H1 (cell line): ENCODE data around the gene ABHD4. TPM values are rescaled to one million over a fixed set of nuclear protein-coding genes. Genes with fewer than 3 reads are reported as not detected.
A peak's percentile ranks its signal among the peaks of the same experiment; 100 is the strongest.

ENCODE experiments used
- CTCF ChIA-PET: fragments of 300-600 bp; sonication (Branson Sonifier 250); formaldehyde crosslinking; loops from one replicate; lab custom pipeline; 2021; ENCODE audit not compliant: partially characterized antibody; lab: Charles Lee
- POLR2A ChIA-PET: fragments of 300-600 bp; sonication (Branson Sonifier 250); formaldehyde crosslinking; loops from one replicate; lab custom pipeline; 2021; ENCODE audit warnings: inconsistent platforms; ENCODE audit not compliant: partially characterized antibody; lab: Charles Lee
- DNase-seq, 2 experiments: peaks; one replicate each; pipeline versions ENCODE4 v3.0.0 to v3.0.0-alpha.2; 2010 to 2022; ENCODE audit warnings: low spot score in 2 of 2, low read depth in 1 of 2, mixed read lengths in 1 of 2
- FAIRE-seq: peaks from 2 replicates; lab custom pipeline; 2011; peaks lifted over from hg19 to GRCh38; lab: Jason Lieb, UNC
- H2AFZ ChIP-seq: 2 replicates; pipeline ENCODE4 v1.8.1; 2012; ENCODE audit warnings: low read length, inconsistent platforms
- H2AK5ac ChIP-seq: 2 replicates; pipeline ENCODE4 v1.6.1; 2013; ENCODE audit warnings: low read depth, low read length
- H2BK120ac ChIP-seq: replicated peaks from 2 replicates; pipeline ENCODE3; 2013; ENCODE audit warnings: low read depth, low read length, inconsistent platforms
- H2BK12ac ChIP-seq: 2 replicates; pipeline ENCODE4 v1.6.1; 2013; ENCODE audit warnings: low read depth, low read length
- H2BK15ac ChIP-seq: 2 replicates; pipeline ENCODE4 v1.6.1; 2013; ENCODE audit warnings: low read length
- H2BK20ac ChIP-seq: 2 replicates; pipeline ENCODE4 v1.6.1; 2013; ENCODE audit warnings: low read length
- H2BK5ac ChIP-seq: 2 replicates; pipeline ENCODE4 v1.6.1; 2013; ENCODE audit warnings: low read depth, low read length
- H3K14ac ChIP-seq: 2 replicates; pipeline ENCODE4 v1.6.1; 2013; ENCODE audit warnings: inconsistent platforms; ENCODE audit not compliant: insufficient read length
- H3K18ac ChIP-seq: 2 replicates; pipeline ENCODE4 v1.6.1; 2013; ENCODE audit warnings: low read length; ENCODE audit errors: extremely low read depth
- H3K23ac ChIP-seq: 2 replicates; pipeline ENCODE4 v1.6.1; 2013; ENCODE audit warnings: inconsistent platforms; ENCODE audit not compliant: insufficient read length
- H3K23me2 ChIP-seq: 2 replicates; pipeline ENCODE4 v1.6.1; 2013; ENCODE audit warnings: low read depth, low read length
- H3K27ac ChIP-seq: 2 replicates; pipeline ENCODE4 v1.6.1; 2011; ENCODE audit warnings: low read depth, low read length, inconsistent platforms
- H3K27me3 ChIP-seq, 4 experiments: replicated peaks in 1 of 4; 1 replicate in 1 of 4; 2 replicates in 3 of 4; pipeline versions ENCODE4 v1.6.1 to v1.8.1; 2011 to 2013; ENCODE audit warnings: low read length in 3 of 4, mild to moderate bottlenecking in 3 of 4, inconsistent platforms in 2 of 4, mixed read lengths in 2 of 4, moderate library complexity in 1 of 4; ENCODE audit not compliant: control insufficient read depth in 3 of 4, insufficient read depth in 3 of 4; ENCODE audit errors: extremely low read depth in 1 of 4
- H3K36me3 ChIP-seq, 4 experiments: 2 replicates each; pipeline versions ENCODE4 v1.6.1 to v1.8.1; 2011 to 2013; ENCODE audit warnings: mild to moderate bottlenecking in 4 of 4, low read length in 3 of 4, moderate library complexity in 2 of 4, control low read depth in 1 of 4, inconsistent platforms in 1 of 4; ENCODE audit not compliant: insufficient read depth in 4 of 4, control insufficient read depth in 2 of 4
- H3K4ac ChIP-seq: replicated peaks from 2 replicates; pipeline ENCODE3; 2013; ENCODE audit warnings: low read length, low read depth, mixed read lengths, inconsistent platforms; ENCODE audit not compliant: insufficient read length
- H3K4me1 ChIP-seq, 4 experiments: replicated peaks in 1 of 4; 1 replicate in 1 of 4; 2 replicates in 3 of 4; pipeline versions ENCODE4 v1.6.1 to v1.8.1; 2011 to 2013; ENCODE audit warnings: low read length in 3 of 4, inconsistent platforms in 2 of 4, mixed read lengths in 1 of 4; ENCODE audit not compliant: insufficient read depth in 4 of 4, control insufficient read depth in 3 of 4
- H3K4me2 ChIP-seq, 2 experiments: 2 replicates each; pipeline versions ENCODE4 v1.6.1 to v1.8.1; 2011 to 2013; ENCODE audit warnings: low read depth in 2 of 2, low read length in 2 of 2, control low read depth in 1 of 2, inconsistent platforms in 1 of 2, mild to moderate bottlenecking in 1 of 2; ENCODE audit not compliant: insufficient read depth in 1 of 2
- H3K4me3 ChIP-seq, 4 experiments: fragments of 200-600, 300-600 bp in 1 of 4; sonication (generic), shearing (Covaris generic), sonication (Bioruptor Twin) in 1 of 4; 2 replicates each; pipeline versions ENCODE4 v1.5.1 to v1.8.1; 2011 to 2016; ENCODE audit warnings: low read length in 4 of 4, low read depth in 3 of 4, control low read depth in 2 of 4, inconsistent platforms in 2 of 4, mild to moderate bottlenecking in 2 of 4, mixed read lengths in 1 of 4, moderate library complexity in 1 of 4; ENCODE audit not compliant: insufficient read depth in 2 of 4; ENCODE audit errors: extremely low read depth in 1 of 4
- H3K56ac ChIP-seq: replicated peaks from 2 replicates; pipeline ENCODE3; 2013; ENCODE audit warnings: low read depth, mild to moderate bottlenecking, mixed read lengths, low read length, inconsistent platforms; ENCODE audit not compliant: insufficient read length
- H3K79me1 ChIP-seq: 2 replicates; pipeline ENCODE4 v1.6.1; 2013; ENCODE audit warnings: low read depth, low read length, control low read depth
- H3K79me2 ChIP-seq, 2 experiments: 2 replicates each; pipeline versions ENCODE4 v1.6.1 to v1.8.1; 2012 to 2013; ENCODE audit warnings: low read length in 2 of 2, mild to moderate bottlenecking in 2 of 2, inconsistent platforms in 1 of 2; ENCODE audit not compliant: insufficient read depth in 2 of 2, control insufficient read depth in 1 of 2
- H3K9ac ChIP-seq, 4 experiments: replicated peaks in 1 of 4; 1 replicate in 1 of 4; 2 replicates in 3 of 4; pipeline versions ENCODE4 v1.6.1 to v1.8.1; 2011 to 2013; ENCODE audit warnings: low read depth in 3 of 4, low read length in 3 of 4, control low read depth in 2 of 4, mild to moderate bottlenecking in 2 of 4, moderate library complexity in 2 of 4, inconsistent platforms in 1 of 4; ENCODE audit errors: extremely low read depth in 1 of 4
- H3K9me3 ChIP-seq, 2 experiments: 2 replicates each; pipeline versions ENCODE4 v1.6.1 to v1.8.1; 2012 to 2013; ENCODE audit warnings: mild to moderate bottlenecking in 2 of 2, moderate library complexity in 2 of 2, control low read depth in 1 of 2, inconsistent platforms in 1 of 2, low read depth in 1 of 2, low read length in 1 of 2, mixed read lengths in 1 of 2; ENCODE audit not compliant: insufficient read depth in 2 of 2
- H4K20me1 ChIP-seq, 2 experiments: replicated peaks in 1 of 2; 2 replicates each; pipeline versions ENCODE3 to v1.8.1; 2011 to 2013; ENCODE audit warnings: inconsistent platforms in 2 of 2, low read length in 2 of 2, mild to moderate bottlenecking in 1 of 2; ENCODE audit not compliant: insufficient read depth in 2 of 2, control insufficient read depth in 1 of 2
- H4K5ac ChIP-seq: 2 replicates; pipeline ENCODE4 v1.6.1; 2013; ENCODE audit warnings: low read length, low read depth, mixed read lengths, inconsistent platforms; ENCODE audit not compliant: insufficient read length
- H4K8ac ChIP-seq: 2 replicates; pipeline ENCODE4 v1.8.0; 2013; ENCODE audit warnings: mild to moderate bottlenecking, moderate library complexity, low read length, inconsistent platforms; ENCODE audit not compliant: insufficient read depth; ENCODE audit errors: extremely low read depth
- H4K91ac ChIP-seq: replicated peaks from 2 replicates; pipeline ENCODE3; 2013; ENCODE audit warnings: low read length, mixed read lengths, inconsistent platforms; ENCODE audit not compliant: insufficient read length
- CHD1 ChIP-seq: IDR thresholded peaks from 2 replicates; pipeline ENCODE4 v1.6.1; 2012; ENCODE audit warnings: low read depth, low read length, improper control_type of control experiment
- RAD21 ChIP-seq, 2 experiments: IDR thresholded peaks in 1 of 2; conservative IDR thresholded peaks in 1 of 2; 2 replicates each; pipeline ENCODE4 v1.6.1; 2011; ENCODE audit warnings: low read depth in 2 of 2, low read length in 2 of 2, improper control_type of control experiment in 1 of 2, inconsistent platforms in 1 of 2, mild to moderate bottlenecking in 1 of 2, moderate library complexity in 1 of 2
- TCF12 ChIP-seq: IDR thresholded peaks from 2 replicates; pipeline ENCODE4 v1.6.1; 2011; ENCODE audit warnings: low read depth, mild to moderate bottlenecking, low read length
- WGBS, 2 experiments: shearing (Covaris generic) in 1 of 2; methylation state at CpG; one replicate each; pipeline versions ENCODE4 v1.1.6 to v1.1.7; 2013 to 2015; ENCODE audit warnings: low lambda C conversion rate in 2 of 2, mixed read lengths in 2 of 2, inconsistent platforms in 1 of 2, low coverage in 1 of 2, missing lambda C conversion rate in 1 of 2; ENCODE audit not compliant: insufficient replicate concordance in 2 of 2, insufficient coverage in 1 of 2, insufficient read length in 1 of 2; ENCODE audit errors: extremely low coverage in 1 of 2, missing lambda C conversion rate in 1 of 2; 5-methylcytosine and 5-hydroxymethylcytosine counted together
- polyA plus RNA-seq, 7 experiments: library from polyadenylated mRNA; depleted of rRNA in 3 of 7; stranded (reverse) in 5 of 7; unstranded in 2 of 7; fragments of >200 nt in 5 of 7; fragments of 200-250 nt in 2 of 7; gene quantifications; 1 replicate in 5 of 7; 2 replicates in 1 of 7; 4 replicates in 1 of 7; pipeline versions ENCODE4 v1.2.1 to v1.2.3, GENCODE V29; 2011 to 2013; ENCODE audit warnings: missing spikeins in 2 of 7, mixed read lengths in 2 of 7
- total RNA-seq: library from RNA; stranded (reverse); fragmentation: NEBNext Ultra II Directional; extraction: Animal tissue kit (Norgen Biotek cat#: 25700); gene quantifications from 2 replicates; pipeline ENCODE4 v1.2.1, GENCODE V29; 2021
- TF ChIP-seq, protein P1 (sequence below), 3 experiments: IDR thresholded peaks; 1 replicate in 2 of 3; 2 replicates in 1 of 3; pipeline versions ENCODE4 v1.5.1 to v1.6.1; 2011; ENCODE audit warnings: low read length in 3 of 3, mild to moderate bottlenecking in 3 of 3, inconsistent platforms in 2 of 3, low read depth in 1 of 3, moderate library complexity in 1 of 3; ENCODE audit not compliant: insufficient read depth in 1 of 3; ENCODE audit errors: control extremely low read depth in 1 of 3

ABHD4 gene
- total and polyA plus RNA-seq, 2 of the 8 experiments (the other 6 are each of a cell fraction or from before 2014, with no cell fraction given), result 32.4 to 42.9 TPM

DNA sequence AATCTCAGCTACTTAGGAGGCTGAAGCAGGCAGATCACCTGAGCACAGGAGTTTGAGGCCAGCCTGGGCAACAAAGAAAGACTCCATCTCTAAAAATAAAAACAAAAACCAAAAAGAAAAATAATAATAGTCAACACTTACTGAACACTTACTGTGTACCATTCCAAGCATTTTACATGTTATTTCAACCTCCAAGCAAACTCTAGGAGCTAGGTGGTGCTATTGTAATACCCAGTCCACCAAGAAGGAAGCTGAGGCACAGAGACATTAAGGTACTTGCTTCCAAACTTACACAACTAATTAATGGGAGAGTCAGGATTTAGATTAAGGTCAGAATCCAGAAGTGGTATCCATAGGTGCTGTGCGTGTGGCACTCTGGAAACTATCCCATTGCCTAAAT lies 59.8 kb downstream of the ABHD4 start:
- H3K56ac ChIP-seq, result no peak overlapping the region
- no peak overlapping the region for H2AK5ac ChIP-seq
- no peak overlapping the region for H3K9ac ChIP-seq
- H3K4me2 ChIP-seq, result no peak overlapping the region
- 0 out of 7 replicates have a peak, but pooled peaks cover 0 to 2% (median 0%) of the 10 kb centered on the region in 4 experiments for H3K27me3 ChIP-seq
- DNase-seq (no peak), FAIRE-seq (no peak)
- no peak overlapping the region for H4K91ac ChIP-seq
- H3K79me1 ChIP-seq, result no peaks in the 10 kb centered on the region
- H3K27ac ChIP-seq, result no peak overlapping the region
- no peaks in the 10 kb centered on the region for H3K9me3 ChIP-seq
- H3K23me2 ChIP-seq, result no peaks in the 10 kb centered on the region
- POLR2A ChIA-PET, result interaction anchor here (1.6 kb wide), 1 partner anchor 109 kb away, joined by 6 read pairs; the partner anchor contains the start of gene OXA1L
- CTCF ChIA-PET, result interaction anchor here (0.8 to 3.1 kb wide), 27 partner anchors 9 to 273 kb away, joined by 3 to 28 read pairs (median 3); partner anchors contain the start of genes OXA1L and SLC7A7
- H3K14ac ChIP-seq, result no peak overlapping the region
- no peak overlapping the region for H3K23ac ChIP-seq
- H2BK20ac ChIP-seq, result no peak overlapping the region
- H3K4me3 ChIP-seq, result no peak overlapping the region
- H3K4ac ChIP-seq, result no peak overlapping the region
- no peak overlapping the region for H4K5ac ChIP-seq
- 80% methylated on average over 1 of the region's 1 CpG; no CpG with 5 or more reads in 1 of the 2 experiments for WGBS, 2 experiments
- TF ChIP-seq TCF12, result no peak
- peak; percentile 63 to 69 for TF ChIP-seq RAD21 (IDR thresholded peaks at IDR 0.05 in 1 of 2, conservative IDR thresholded peaks at IDR 0.05 in 1 of 2; ENCODE audit: low read depth in 2 of 2, low read length in 2 of 2)
- TF ChIP-seq, protein P1, sequence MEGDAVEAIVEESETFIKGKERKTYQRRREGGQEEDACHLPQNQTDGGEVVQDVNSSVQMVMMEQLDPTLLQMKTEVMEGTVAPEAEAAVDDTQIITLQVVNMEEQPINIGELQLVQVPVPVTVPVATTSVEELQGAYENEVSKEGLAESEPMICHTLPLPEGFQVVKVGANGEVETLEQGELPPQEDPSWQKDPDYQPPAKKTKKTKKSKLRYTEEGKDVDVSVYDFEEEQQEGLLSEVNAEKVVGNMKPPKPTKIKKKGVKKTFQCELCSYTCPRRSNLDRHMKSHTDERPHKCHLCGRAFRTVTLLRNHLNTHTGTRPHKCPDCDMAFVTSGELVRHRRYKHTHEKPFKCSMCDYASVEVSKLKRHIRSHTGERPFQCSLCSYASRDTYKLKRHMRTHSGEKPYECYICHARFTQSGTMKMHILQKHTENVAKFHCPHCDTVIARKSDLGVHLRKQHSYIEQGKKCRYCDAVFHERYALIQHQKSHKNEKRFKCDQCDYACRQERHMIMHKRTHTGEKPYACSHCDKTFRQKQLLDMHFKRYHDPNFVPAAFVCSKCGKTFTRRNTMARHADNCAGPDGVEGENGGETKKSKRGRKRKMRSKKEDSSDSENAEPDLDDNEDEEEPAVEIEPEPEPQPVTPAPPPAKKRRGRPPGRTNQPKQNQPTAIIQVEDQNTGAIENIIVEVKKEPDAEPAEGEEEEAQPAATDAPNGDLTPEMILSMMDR (IDR thresholded peaks at IDR 0.05; ENCODE audit: control extremely low read depth in 1 of 3, insufficient read depth in 1 of 3, low read depth in 1 of 3, low read length in 3 of 3), result peak in 1 of 3 experiments; percentile 36; a peak in 2 of 4 replicates
- TF ChIP-seq CHD1, result no peak
- no peaks in the 10 kb centered on the region for H3K4me1 ChIP-seq
- H2BK15ac ChIP-seq, result no peak overlapping the region
- no peak overlapping the region for H4K8ac ChIP-seq
- H3K18ac ChIP-seq, result no peak overlapping the region
- no peaks in the 10 kb centered on the region for H4K20me1 ChIP-seq
- no peak overlapping the region for H2BK12ac ChIP-seq
- H2BK120ac ChIP-seq, result no peak overlapping the region
- no peaks in the 10 kb centered on the region for H3K36me3 ChIP-seq
- H3K79me2 ChIP-seq, result no peaks in the 10 kb centered on the region
- no peak overlapping the region for H2BK5ac ChIP-seq
- no peak overlapping the region for H2AFZ ChIP-seq
